Calu3 (cell line): ENCODE results near the gene MGAT5. TPM values are rescaled to one million over a fixed set of nuclear protein-coding genes. Genes with fewer than 3 reads are reported as not detected.

Experiments used
- BruUV-seq: library from RNA; stranded (reverse); fragments of 400-500 nt; replicated peaks from 2 replicates; lab custom pipeline; 2021; lab: Mats Ljungman, UMichigan
- CTCF ChIA-PET: fragments of 300-600 bp; sonication (Branson Sonifier 250); formaldehyde crosslinking; loops from one replicate; lab custom pipeline; 2022; ENCODE audit warnings: antibody characterized with exemption; lab: Charles Lee
- DNase-seq: peaks from one replicate; pipeline ENCODE4 v3.0.0; 2022
- H3K27ac Mint-ChIP-seq: one replicate; pipeline ENCODE4 v1.8.0; 2022; ENCODE audit warnings: mixed read lengths; ENCODE audit not compliant: unreplicated experiment
- H3K27me3 Mint-ChIP-seq: one replicate; pipeline ENCODE4 v1.8.0; 2022; ENCODE audit warnings: mixed read lengths; ENCODE audit not compliant: unreplicated experiment
- H3K36me3 Mint-ChIP-seq: one replicate; pipeline ENCODE4 v1.8.0; 2022; ENCODE audit warnings: mild to moderate bottlenecking, moderate library complexity, mixed read lengths; ENCODE audit not compliant: insufficient read depth, unreplicated experiment
- H3K4me1 Mint-ChIP-seq: one replicate; pipeline ENCODE4 v1.8.0; 2022; ENCODE audit warnings: mild to moderate bottlenecking, low read depth, mixed read lengths; ENCODE audit not compliant: unreplicated experiment
- H3K4me3 Mint-ChIP-seq: one replicate; pipeline ENCODE4 v1.8.0; 2022; ENCODE audit warnings: mild to moderate bottlenecking, low read depth, moderate library complexity, mixed read lengths; ENCODE audit not compliant: unreplicated experiment
- H3K9me3 Mint-ChIP-seq: one replicate; pipeline ENCODE4 v1.8.0; 2022; ENCODE audit warnings: low read depth, mixed read lengths; ENCODE audit not compliant: unreplicated experiment
- CTCF ChIP-seq: fragments of 200-600 bp; IDR thresholded peaks from one replicate; pipeline ENCODE4 v1.8.0; 2022; ENCODE audit warnings: antibody characterized with exemption; ENCODE audit not compliant: unreplicated experiment
- intact Hi-C: fragments of 100-400 bp; cut with micrococcal nuclease; formaldehyde crosslinking; loops from one replicate; pipeline ENCODE4 v1.10.0; 2022; ENCODE audit not compliant: unreplicated experiment
- total RNA-seq: library from RNA; stranded (reverse); gene quantifications from 2 replicates; pipeline ENCODE4 v1.2.3, GENCODE V29; 2022

MGAT5 gene
- total RNA-seq, 1 experiment from 2014 or later: 129 TPM

DNA sequence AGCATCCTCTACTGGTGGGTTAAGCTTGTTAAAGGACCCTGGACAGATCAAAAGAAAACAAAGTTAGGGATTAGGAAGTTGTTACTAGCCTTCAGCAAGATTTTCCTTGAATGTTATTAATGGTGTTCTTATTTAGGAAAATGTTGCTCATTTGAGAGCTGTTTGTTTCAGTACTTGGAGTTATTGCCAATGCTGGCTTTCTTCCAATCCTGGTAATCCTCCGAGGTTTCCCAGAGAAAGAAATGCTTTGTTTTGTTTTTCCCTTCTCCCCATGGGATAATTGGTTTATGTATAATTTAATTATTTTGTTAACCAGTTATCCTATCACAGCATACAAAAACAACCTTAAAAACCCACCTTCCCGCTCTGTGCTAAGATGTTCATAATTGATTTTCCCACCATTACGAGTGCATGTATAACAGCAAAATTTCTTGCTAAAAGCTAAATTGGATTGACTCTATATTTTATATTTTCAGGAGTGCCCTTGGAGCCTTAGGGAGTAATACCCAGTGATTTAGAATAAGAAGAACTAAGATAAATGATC is 79.8 kb downstream of the MGAT5 start:
- peaks cover 4% of the 10 kb centered on the region for H3K9me3 Mint-ChIP-seq
- no peaks in the 10 kb centered on the region for H3K4me1 Mint-ChIP-seq
- no peak for DNase-seq
- peaks cover 7% of the 10 kb centered on the region for H3K36me3 Mint-ChIP-seq
- TF ChIP-seq CTCF: no peak
- H3K4me3 Mint-ChIP-seq: no peak overlapping the region
- no TSS peak for BruUV-seq
- no peak overlapping the region for H3K27ac Mint-ChIP-seq
- H3K27me3 Mint-ChIP-seq: no peaks in the 10 kb centered on the region
- CTCF ChIA-PET: no interaction called here
- intact Hi-C loops: no loop called here

GRCh38 chr2:134334542-134335353 is 80.9 kb downstream of the MGAT5 start:
- no peaks in the 10 kb centered on the region for H3K4me1 Mint-ChIP-seq
- intact Hi-C loops: no loop called here
- no peak overlapping the region for H3K4me3 Mint-ChIP-seq
- peaks cover 7% of the 10 kb centered on the region for H3K36me3 Mint-ChIP-seq
- CTCF ChIA-PET: no interaction called here
- H3K27me3 Mint-ChIP-seq: no peaks in the 10 kb centered on the region
- peaks cover 4% of the 10 kb centered on the region for H3K9me3 Mint-ChIP-seq
- H3K27ac Mint-ChIP-seq: no peak overlapping the region
- no peak for DNase-seq
- no peak for TF ChIP-seq CTCF
- no TSS peak for BruUV-seq

- Mint-ChIP-seq H3K27ac (no peak overlapping the region), H3K36me3 (peaks cover 7% of the 10 kb centered on the region), H3K4me3 (no peak overlapping the region), H3K9me3 (peaks cover 4% of the 10 kb centered on the region), H3K27me3 (no peaks in the 10 kb centered on the region), H3K4me1 (no peaks in the 10 kb centered on the region)
- CTCF ChIA-PET: no interaction called here
- no TSS peak for BruUV-seq
- no peak for DNase-seq
- no peak for TF ChIP-seq CTCF
- intact Hi-C loops: no loop called here
These were observed 81.7 kb downstream of the MGAT5 start for GRCh38 chr2:134335601-134336000.

- no peak for TF ChIP-seq CTCF
- intact Hi-C loops: no loop called here
- no peak overlapping the region for H3K4me3 Mint-ChIP-seq
- CTCF ChIA-PET: no interaction called here
- no TSS peak for BruUV-seq
- DNase-seq: no peak
- no peaks in the 10 kb centered on the region for H3K27me3 Mint-ChIP-seq
- no peaks in the 10 kb centered on the region for H3K4me1 Mint-ChIP-seq
- H3K9me3 Mint-ChIP-seq: peaks cover 4% of the 10 kb centered on the region
- no peak overlapping the region for H3K27ac Mint-ChIP-seq
- H3K36me3 Mint-ChIP-seq: peaks cover 5% of the 10 kb centered on the region
These were observed 82.5 kb downstream of the MGAT5 start for GRCh38 chr2:134336352-134336751.
